ENCODE results near the gene SLC25A21.

DNA sequence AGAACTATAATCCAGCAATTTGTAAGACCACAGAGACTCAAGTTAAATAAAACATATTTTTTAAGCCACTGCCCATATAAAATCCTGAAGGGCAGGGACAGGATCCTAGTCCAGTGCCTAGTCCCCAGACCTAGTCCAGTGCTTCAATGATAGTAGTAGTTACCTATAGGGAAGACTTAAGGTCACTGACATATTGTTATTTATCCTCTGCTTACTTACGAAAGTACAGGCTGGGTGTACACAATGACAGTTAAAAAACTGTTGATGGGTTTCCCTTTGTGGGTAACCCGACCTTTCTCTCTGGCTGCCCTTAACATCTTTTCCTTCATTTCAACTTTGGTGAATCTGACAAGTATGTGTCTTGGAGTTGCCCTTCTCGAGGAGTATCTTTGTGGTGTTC, 192.5 kb downstream of the SLC25A21 start:
- TF ChIP-seq, protein P1, sequence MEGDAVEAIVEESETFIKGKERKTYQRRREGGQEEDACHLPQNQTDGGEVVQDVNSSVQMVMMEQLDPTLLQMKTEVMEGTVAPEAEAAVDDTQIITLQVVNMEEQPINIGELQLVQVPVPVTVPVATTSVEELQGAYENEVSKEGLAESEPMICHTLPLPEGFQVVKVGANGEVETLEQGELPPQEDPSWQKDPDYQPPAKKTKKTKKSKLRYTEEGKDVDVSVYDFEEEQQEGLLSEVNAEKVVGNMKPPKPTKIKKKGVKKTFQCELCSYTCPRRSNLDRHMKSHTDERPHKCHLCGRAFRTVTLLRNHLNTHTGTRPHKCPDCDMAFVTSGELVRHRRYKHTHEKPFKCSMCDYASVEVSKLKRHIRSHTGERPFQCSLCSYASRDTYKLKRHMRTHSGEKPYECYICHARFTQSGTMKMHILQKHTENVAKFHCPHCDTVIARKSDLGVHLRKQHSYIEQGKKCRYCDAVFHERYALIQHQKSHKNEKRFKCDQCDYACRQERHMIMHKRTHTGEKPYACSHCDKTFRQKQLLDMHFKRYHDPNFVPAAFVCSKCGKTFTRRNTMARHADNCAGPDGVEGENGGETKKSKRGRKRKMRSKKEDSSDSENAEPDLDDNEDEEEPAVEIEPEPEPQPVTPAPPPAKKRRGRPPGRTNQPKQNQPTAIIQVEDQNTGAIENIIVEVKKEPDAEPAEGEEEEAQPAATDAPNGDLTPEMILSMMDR (IDR thresholded peaks at IDR 0.05), result no peak
- TF ChIP-seq POLR2A (IDR thresholded peaks at IDR 0.05), result no peak

All from ovary (tissue), 3 donors.